Sciatic nerve (tissue), 2 donors: ENCODE data around the gene EGR1. TPM values are rescaled to one million over a fixed set of nuclear protein-coding genes. Genes with fewer than 3 reads are reported as not detected.

Source experiments
- ATAC-seq: fragments of 200-7000 bp; cut with Tn5 transposase; one replicate; pipeline ENCODE4 v1.9.1; 2020; ENCODE audit warnings: mild to moderate bottlenecking, moderate library complexity
- DNase-seq: peaks from one replicate; pipeline ENCODE4 v3.0.0-alpha.2; 2020; ENCODE audit warnings: low spot score
- intact Hi-C: fragments of 100-400 bp; cut with DNase I; formaldehyde crosslinking; loops from one replicate; pipeline ENCODE4 v1.14.2; 2022
- total RNA-seq: library from RNA; stranded (reverse); fragmentation: NEBNext Ultra II Directional; extraction: Animal tissue kit (Norgen Biotek cat#: 25700); gene quantifications from one replicate; pipeline ENCODE4 v1.2.1, GENCODE V29; 2021
- donor health status: DM: no; HTN: no; CAD: no.
- donor health status: DM: no; HTN: no; CAD: no.

The EGR1 gene
- total RNA-seq, 1 donor from 2014 or later, result 137 TPM

DNA sequence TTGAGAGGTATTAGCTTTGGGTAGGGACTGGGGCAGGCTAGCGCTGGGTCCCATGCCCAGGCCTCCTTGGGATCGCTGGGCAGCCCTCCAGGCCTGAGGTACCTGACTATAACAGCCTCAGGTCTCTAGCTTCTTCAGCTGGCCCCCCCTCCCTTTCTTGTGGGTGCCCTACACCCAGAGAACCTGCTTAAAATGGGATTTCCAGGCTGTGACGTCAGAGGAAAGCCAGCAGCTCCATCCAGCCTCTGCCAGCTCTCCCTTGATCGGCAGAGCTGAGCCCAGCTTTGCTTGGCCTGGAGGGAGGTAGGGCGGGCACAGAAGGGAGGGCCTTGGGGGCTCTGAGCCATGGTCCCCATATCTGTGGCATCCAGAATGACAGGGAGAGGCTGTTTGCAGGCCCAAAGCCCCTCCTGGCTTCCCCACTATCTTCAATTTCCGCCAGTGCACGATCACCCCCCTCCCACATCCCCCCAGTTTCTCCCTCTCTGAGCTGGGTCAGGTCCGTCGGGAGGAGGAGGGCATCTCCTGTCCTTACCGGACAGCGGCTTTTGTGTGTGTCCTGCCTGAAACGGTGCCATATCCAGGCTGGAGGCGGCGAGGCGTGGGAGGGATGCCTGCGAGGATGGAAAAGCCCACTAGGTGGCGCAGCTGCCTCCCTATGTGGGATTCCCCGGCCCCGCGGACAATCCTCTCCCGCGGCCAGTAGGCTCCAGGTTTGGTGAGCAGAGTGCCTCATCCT, 15.6 kb upstream of the EGR1 start:
- peak; percentile 96 for DNase-seq
- intact Hi-C loops, result loop anchor here (5.0 kb wide), 1 partner anchor 53 kb away; no protein-coding TSS in a partner anchor
- peak; percentile 95 for ATAC-seq

DNA sequence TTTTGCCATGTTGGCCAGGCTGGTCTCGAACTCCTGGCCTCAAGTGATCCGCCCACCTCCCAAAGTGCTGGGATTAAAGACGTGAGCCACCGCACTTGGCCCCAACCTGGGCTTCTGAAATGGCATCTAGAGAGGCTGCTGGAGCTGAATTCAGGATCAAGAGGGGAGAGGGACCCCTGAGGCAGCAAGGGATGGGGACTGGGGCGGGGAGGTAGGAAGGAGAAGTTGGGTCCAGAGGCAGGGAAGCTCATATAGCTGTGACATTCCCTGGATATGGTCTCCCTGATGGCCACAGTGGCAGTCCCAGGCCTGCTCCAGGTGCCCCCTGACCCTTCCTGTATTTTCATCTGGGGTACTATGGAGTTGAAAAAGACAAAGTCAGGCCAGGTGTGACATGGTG, 14.3 kb upstream of the EGR1 start:
- ATAC-seq (no peak), DNase-seq (no peak)
- intact Hi-C loops, result no loop called here

GRCh38 chr5:138452720-138453119, 12.6 kb upstream of the EGR1 start:
- no peak for DNase-seq
- intact Hi-C loops, result no loop called here
- no peak for ATAC-seq

DNA sequence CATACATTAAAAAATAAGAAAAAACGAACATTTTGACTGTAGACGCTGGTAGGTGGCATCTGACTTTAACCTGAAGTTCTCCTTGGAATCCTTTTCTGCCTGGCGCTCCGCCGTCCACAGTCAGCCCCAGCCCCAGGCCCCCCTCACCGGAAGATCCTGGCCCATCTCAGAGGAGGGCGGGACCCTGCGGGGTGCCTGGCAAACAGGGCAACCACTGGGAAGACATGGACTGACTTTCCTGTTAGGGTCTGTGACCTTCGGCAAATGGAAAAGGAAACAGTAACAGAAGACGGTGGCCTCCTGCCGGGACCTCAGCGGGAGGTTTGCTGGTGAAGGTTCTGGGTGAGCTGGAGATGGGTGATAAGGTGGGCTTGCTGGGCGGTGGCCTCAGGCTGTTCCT, 11.7 kb upstream of the EGR1 start:
- intact Hi-C loops, result no loop called here
- ATAC-seq, result no peak
- peak; percentile 34 for DNase-seq

DNA sequence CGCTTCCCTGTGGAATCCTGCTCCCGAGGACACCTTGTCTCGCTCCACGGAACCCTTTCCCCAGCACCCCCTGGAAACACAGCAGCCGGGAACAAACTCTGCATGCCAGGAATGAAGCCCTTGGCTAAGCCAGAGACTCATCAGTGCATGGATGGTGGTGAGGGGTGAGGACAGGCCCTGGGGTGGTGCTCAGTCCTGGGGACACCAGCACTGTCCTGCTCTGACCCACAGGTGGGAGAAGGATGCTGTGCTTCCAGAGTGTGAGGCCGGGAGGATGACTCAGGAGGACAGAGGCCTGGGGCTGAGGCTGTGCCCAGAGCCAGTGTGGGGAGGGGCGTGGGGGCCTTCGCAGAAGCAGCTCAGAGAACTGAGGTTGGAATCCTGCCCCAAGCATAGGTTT, 11.2 kb upstream of the EGR1 start:
- peak; percentile 37 for DNase-seq
- intact Hi-C loops, result no loop called here
- no peak for ATAC-seq

- ATAC-seq, result no peak
- intact Hi-C loops, result no loop called here
- peak; percentile 19 for DNase-seq
These were observed 9.9 kb upstream of the EGR1 start for GRCh38 chr5:138455232-138455930.

GRCh38 chr5:138457531-138458275, 7.6 kb upstream of the EGR1 start:
- intact Hi-C loops, result no loop called here
- ATAC-seq (no peak), DNase-seq (no peak)

DNA sequence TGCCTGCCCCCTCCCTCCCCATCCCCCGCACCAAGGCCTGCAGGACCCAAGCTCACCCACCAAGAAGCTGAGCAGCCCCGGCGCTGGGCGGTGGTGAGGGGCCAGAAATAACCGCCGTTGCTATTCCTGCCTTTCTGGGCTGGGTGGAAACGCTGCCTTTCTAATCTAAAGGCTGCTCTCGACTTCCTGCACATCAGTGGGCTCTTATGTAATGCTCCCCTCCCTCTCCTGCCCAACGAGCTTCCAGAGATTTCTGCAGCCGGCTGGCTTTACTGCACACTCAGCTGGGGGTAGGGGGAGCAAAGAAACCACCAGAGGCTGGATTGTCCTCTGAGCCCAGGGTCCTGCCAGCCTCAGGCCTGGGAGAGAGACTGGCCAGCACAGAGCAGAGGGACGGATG, 6.9 kb upstream of the EGR1 start:
- DNase-seq, result no peak

DNA sequence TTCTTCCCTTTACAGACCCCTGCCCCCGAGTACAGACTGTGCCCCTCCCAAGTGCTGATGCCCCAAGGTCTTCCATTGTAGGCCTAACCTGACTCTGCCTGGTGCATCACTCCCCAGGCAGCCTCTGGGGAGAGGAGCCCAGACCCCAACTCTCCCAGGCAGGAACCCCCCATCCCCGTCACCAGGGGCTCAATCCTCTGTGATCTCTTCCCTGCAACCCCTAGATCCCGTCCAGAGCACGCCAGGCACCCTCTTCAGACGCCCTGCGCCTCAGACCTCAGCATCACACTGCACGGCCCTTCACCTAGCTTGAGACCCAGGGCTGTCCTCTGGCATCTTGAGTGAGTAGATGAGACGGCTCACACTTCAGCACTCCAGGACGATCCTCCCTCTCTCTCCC, 6.4 kb upstream of the EGR1 start:
- no peak for DNase-seq
- ATAC-seq, result no peak
- intact Hi-C loops, result no loop called here

More for the DNA sequence above, 6.9 kb upstream of the EGR1 start:
- intact Hi-C loops, result no loop called here
- no peak for ATAC-seq

- DNase-seq (peak; percentile 66), ATAC-seq (no peak)
- intact Hi-C loops, result no loop called here
These were observed 5.9 kb upstream of the EGR1 start for GRCh38 chr5:138459311-138459933.

GRCh38 chr5:138460032-138460693, 5.1 kb upstream of the EGR1 start:
- intact Hi-C loops, result no loop called here
- DNase-seq (no peak), ATAC-seq (no peak)

DNA sequence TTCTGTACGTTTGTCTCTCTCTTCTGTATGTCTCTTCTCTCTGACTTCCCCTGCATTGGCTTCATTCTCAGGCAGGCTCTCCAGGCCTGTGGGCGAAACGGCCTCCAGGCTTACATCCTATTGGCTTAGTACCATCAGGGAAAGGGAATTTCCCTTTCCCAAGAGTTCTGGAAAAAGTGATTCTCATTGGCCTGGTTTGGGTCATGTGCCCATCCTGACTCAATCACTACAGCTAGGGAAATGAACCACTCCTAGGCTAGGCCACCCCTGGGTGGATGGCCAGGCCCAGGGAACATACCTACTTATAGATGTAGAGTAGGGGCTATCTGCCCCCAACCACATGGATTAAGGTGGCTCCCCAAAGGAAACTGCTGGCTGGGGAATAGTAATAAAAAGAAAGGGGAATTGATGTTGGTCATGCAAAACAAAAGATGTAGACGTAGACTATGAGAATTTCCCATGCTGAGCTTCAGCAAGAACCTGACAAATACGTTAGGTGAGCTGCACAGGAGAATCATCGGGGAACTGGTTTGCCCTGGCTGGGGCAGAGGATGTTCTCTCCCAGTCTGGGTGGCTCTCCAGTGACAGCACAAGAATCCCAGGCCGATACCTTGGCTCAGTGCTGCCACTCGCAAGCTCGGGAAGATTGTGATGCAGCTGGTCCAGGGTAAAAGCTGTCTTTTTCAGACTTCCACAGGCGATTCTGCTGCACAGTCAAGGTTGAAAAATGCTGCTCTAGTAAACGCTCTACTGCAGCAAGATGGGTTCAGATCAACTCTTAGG, 3.7 kb upstream of the EGR1 start:
- no peak for DNase-seq
- intact Hi-C loops, result no loop called here
- ATAC-seq, result no peak

DNA sequence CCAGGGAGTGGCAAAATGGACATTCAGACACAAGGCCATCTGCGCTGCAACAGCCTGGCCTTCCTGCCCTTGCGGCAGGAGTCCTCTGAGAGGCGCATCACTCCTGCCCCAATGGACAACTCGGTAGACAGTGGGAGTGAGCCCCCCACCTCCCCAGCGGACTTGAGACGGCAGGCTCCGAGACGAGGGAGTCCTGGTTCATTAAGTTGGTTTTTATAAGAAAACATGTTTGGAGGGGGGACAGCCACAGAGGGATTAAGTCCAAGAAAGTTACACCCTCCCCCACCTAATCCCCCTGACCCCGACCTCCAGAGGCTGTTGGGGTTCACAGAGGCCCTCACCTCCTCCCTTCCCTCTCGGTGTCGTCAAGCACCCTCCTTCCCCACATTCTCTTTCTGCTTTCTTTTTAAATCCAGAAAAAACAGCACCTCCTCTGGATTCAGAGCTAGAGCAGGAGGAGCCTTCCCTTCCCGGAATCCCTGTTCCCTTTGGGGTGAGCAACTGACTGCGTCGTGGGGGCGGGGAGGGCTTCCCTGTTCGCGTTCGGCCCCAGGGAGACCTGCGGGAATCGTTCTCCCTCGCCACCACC, 1.8 kb upstream of the EGR1 start:
- intact Hi-C loops, result no loop called here
- ATAC-seq, result peak; percentile 48
- DNase-seq, result peak; percentile 68

- ATAC-seq (peak; percentile 90), DNase-seq (peak; percentile 98)
- intact Hi-C loops, result no loop called here
These were observed 1.3 kb upstream of the EGR1 start for GRCh38 chr5:138464008-138464387.

GRCh38 chr5:138464388-138465260, 655 bp upstream of the EGR1 start:
- peak; percentile 92 for ATAC-seq
- intact Hi-C loops, result no loop called here

GRCh38 chr5:138466125-138466899, 1.0 kb downstream of the EGR1 start:
- ATAC-seq, result no peak
- intact Hi-C loops, result no loop called here
- peak; percentile 66 for DNase-seq

More at GRCh38 chr5:138464388-138465260, 655 bp upstream of the EGR1 start:
- DNase-seq, result peak; percentile 98
